ENCODE measurements around the gene ARMC9. TPM values are rescaled to one million over a fixed set of nuclear protein-coding genes. Genes with fewer than 3 reads are reported as not detected.
A peak's percentile ranks its signal among the peaks of the same experiment; 100 is the strongest.

The ARMC9 gene
- total RNA-seq, 1 experiment from 2014 or later = 16.4 TPM

DNA sequence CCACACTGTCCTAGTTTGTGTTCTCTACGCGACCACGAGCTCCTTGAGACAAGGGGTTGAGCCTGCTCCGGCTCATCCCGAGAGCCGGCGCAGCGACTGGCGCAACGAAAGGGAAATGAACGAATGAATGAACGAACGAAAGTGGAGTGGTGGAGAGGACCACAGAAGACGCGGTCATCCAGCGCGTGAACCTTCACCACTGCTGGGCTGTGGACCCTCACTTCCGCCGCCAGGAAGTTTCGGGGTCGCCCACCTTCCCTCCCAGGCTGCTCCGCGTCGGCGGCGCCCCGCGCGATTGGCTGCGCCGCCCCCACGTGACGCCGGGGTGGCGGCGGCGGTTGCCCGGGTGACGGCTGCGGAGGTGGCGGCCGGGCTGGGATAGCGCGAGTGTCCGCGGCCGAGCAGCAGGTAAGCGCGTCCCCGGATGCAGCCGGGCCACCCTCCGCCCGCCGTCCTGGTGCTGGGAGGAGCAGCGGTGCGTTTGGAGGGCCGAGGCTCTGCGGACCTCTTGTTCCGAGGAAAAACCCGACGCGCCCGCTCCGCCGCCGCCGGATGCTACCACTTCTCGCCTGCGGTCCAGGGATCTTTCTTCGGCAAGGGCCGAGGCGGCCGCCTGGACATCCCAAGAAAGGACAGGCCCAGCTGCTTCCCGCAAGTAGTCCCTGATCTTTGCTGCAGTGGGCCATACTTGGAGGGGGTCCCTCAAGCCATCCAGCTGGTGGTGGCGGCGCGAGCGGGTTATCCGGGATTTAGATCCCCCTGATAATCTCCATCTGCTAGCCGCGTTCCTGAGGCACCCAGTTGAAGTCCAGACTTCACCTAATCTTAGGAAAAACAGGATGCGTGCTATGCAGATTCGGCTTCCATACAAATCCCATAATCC, at the start of gene ARMC9 (continued):
- TF ChIP-seq, protein P1, sequence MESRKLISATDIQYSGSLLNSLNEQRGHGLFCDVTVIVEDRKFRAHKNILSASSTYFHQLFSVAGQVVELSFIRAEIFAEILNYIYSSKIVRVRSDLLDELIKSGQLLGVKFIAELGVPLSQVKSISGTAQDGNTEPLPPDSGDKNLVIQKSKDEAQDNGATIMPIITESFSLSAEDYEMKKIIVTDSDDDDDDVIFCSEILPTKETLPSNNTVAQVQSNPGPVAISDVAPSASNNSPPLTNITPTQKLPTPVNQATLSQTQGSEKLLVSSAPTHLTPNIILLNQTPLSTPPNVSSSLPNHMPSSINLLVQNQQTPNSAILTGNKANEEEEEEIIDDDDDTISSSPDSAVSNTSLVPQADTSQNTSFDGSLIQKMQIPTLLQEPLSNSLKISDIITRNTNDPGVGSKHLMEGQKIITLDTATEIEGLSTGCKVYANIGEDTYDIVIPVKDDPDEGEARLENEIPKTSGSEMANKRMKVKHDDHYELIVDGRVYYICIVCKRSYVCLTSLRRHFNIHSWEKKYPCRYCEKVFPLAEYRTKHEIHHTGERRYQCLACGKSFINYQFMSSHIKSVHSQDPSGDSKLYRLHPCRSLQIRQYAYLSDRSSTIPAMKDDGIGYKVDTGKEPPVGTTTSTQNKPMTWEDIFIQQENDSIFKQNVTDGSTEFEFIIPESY (IDR thresholded peaks at IDR 0.05; ENCODE audit: extremely low read depth, insufficient replicate concordance, low read length) = peak; percentile 35
- TF ChIP-seq, protein P2, sequence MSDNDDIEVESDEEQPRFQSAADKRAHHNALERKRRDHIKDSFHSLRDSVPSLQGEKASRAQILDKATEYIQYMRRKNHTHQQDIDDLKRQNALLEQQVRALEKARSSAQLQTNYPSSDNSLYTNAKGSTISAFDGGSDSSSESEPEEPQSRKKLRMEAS (IDR thresholded peaks at IDR 0.05) = peak; percentile 83
- TF ChIP-seq, protein P3, sequence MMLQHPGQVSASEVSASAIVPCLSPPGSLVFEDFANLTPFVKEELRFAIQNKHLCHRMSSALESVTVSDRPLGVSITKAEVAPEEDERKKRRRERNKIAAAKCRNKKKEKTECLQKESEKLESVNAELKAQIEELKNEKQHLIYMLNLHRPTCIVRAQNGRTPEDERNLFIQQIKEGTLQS (IDR thresholded peaks at IDR 0.05) = no peak

DNA sequence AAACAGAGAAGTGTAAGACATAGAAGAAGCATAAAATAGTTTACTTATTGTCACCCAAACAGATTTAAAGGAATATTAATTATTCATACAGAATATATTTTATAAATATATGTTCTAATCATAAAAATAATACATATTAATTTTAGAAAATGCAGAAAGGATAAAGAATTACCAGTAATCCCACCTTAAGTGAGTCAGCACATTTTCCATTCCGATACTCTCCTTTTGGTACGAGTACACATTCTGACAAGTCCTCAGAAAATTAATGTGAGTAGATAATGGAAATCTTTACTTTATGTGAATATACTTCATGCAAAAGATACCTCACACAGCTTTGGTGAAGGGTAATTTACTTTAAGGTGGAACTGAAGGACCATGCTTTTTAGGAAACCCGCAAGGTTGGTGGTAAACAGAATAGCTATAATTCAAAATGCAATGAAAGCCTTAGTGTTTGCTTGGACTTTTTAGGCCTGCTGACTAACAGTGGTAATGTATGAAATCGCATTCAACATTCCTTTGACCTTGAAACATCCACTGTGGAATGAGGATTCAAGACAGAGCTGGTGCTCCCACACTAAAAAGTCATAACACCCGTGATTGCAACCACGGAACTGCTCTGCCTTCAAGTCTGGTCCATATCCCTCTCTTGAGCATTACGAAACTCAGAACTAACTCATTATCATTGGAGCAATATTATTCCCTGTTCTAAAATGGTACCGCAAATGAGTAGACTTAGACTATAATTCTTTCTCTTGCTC, 45.5 kb upstream of the ARMC9 start:
- CTCF ChIA-PET = no interaction called here
- intact Hi-C loops (cut with micrococcal nuclease) = no loop called here
- H3K36me3 ChIP-seq (ENCODE audit: control insufficient read depth in 1 of 2, insufficient read depth in 2 of 2, low read length in 2 of 2) = peaks cover 5 to 15% of the 10 kb centered on the region in 2 experiments; a peak in 3 of 4 replicates
- TF ChIP-seq CBX3 (IDR thresholded peaks at IDR 0.05; ENCODE audit: low read depth) (no peak), SIN3A (IDR thresholded peaks at IDR 0.05; ENCODE audit: low read depth) (no peak), POLR2A (IDR thresholded peaks at IDR 0.05; ENCODE audit: borderline replicate concordance, extremely low read depth, insufficient read depth, insufficient read length) (no peak), JUND (IDR thresholded peaks at IDR 0.05) (no peak), EZH2phosphoT487 (IDR thresholded peaks at IDR 0.05; ENCODE audit: borderline replicate concordance) (no peak), SP1 (IDR thresholded peaks at IDR 0.05; ENCODE audit: low read depth) (no peak), ZNF274 (IDR thresholded peaks at IDR 0.05; ENCODE audit: low read depth, low read length) (no peak), FOSL1 (IDR thresholded peaks at IDR 0.05; ENCODE audit: low read depth) (no peak)
- TF ChIP-seq, protein P4, sequence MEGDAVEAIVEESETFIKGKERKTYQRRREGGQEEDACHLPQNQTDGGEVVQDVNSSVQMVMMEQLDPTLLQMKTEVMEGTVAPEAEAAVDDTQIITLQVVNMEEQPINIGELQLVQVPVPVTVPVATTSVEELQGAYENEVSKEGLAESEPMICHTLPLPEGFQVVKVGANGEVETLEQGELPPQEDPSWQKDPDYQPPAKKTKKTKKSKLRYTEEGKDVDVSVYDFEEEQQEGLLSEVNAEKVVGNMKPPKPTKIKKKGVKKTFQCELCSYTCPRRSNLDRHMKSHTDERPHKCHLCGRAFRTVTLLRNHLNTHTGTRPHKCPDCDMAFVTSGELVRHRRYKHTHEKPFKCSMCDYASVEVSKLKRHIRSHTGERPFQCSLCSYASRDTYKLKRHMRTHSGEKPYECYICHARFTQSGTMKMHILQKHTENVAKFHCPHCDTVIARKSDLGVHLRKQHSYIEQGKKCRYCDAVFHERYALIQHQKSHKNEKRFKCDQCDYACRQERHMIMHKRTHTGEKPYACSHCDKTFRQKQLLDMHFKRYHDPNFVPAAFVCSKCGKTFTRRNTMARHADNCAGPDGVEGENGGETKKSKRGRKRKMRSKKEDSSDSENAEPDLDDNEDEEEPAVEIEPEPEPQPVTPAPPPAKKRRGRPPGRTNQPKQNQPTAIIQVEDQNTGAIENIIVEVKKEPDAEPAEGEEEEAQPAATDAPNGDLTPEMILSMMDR (IDR thresholded peaks at IDR 0.05 in 2 of 3, conservative IDR thresholded peaks at IDR 0.05 in 1 of 3; ENCODE audit: borderline replicate concordance in 1 of 3, insufficient read depth in 1 of 3, low read depth in 2 of 3, low read length in 2 of 3) = no peak
- H2AFZ ChIP-seq (ENCODE audit: low read depth, low read length, poor library complexity, severe bottlenecking) = no peak overlapping the region
- no peak overlapping the region for H3K4me2 ChIP-seq (ENCODE audit: low read length)
- H3K79me2 ChIP-seq (ENCODE audit: insufficient read depth, low read length) = peaks cover 5% of the 10 kb centered on the region; the same call in 1 of the 2 replicates
- RAD21 ChIA-PET (ENCODE audit: low non-redundant PET in 1 of 2, low total read pairs in 2 of 2, uncharacterized antibody in 2 of 2, unreplicated experiment in 2 of 2) = no interaction called here
- no peaks in the 10 kb centered on the region for H3K9me3 ChIP-seq (ENCODE audit: control insufficient read depth in 1 of 2, insufficient read depth in 1 of 2, low read depth in 1 of 2, low read length in 2 of 2)
- no peak overlapping the region for H3K4me3 ChIP-seq (replicated peaks in 1 of 2; ENCODE audit: low read depth in 1 of 2, low read length in 2 of 2)
- no TSS peak for BruUV-seq (replicated peaks)
- DNase-seq (ENCODE audit: low read depth, low spot score) (no peak), ATAC-seq (no peak)
- no peaks in the 10 kb centered on the region for H3K9me2 ChIP-seq (ENCODE audit: insufficient read depth)
- H3K27me3 ChIP-seq (ENCODE audit: insufficient read depth, low read length) = no peaks in the 10 kb centered on the region
- no peak overlapping the region for H3K9ac ChIP-seq (ENCODE audit: low read length)
- no peaks in the 10 kb centered on the region for H3K4me1 ChIP-seq (ENCODE audit: control insufficient read depth in 1 of 2, insufficient read depth in 2 of 2, low read length in 2 of 2)
- H3K27ac ChIP-seq (ENCODE audit: low read depth, low read length) = no peak overlapping the region
- POLR2A ChIA-PET = no interaction called here
- H4K20me1 ChIP-seq (ENCODE audit: insufficient read depth) = no peaks in the 10 kb centered on the region
